Cardiac muscle cell (in vitro differentiated cells and primary cell): Measurements from ENCODE around the gene EPN1. TPM values are rescaled to one million over a fixed set of nuclear protein-coding genes. Genes with fewer than 3 reads are reported as not detected.

Source experiments
- DNase-seq, 2 donors: peaks; one replicate each; pipeline versions ENCODE4 v3.0.0 to v3.0.0-alpha.2; 2010 to 2017; ENCODE audit warnings: low read depth in 1 of 2, low spot score in 1 of 2
- H3K27ac ChIP-seq: fragments of 200-600 bp; sonication (generic); 2 replicates; pipeline ENCODE4 v1.5.1; 2016
- H3K27me3 ChIP-seq: fragments of 200-600 bp; sonication (generic); 2 replicates; pipeline ENCODE4 v1.6.0; 2016; ENCODE audit warnings: control low read depth
- H3K36me3 ChIP-seq: fragments of 200-600 bp; sonication (generic); 2 replicates; pipeline ENCODE4 v1.5.1; 2016; ENCODE audit warnings: control low read depth
- H3K4me1 ChIP-seq: fragments of 200-600 bp; sonication (generic); 2 replicates; pipeline ENCODE4 v1.8.1; 2017; ENCODE audit warnings: low read depth, mild to moderate bottlenecking, mixed run types
- H3K4me3 ChIP-seq: fragments of 200-600 bp; sonication (generic); 2 replicates; pipeline ENCODE4 v1.5.1; 2016; ENCODE audit warnings: mild to moderate bottlenecking
- H3K9me3 ChIP-seq: fragments of 200-600 bp; sonication (generic); 2 replicates; pipeline ENCODE4 v1.5.1; 2017; ENCODE audit warnings: low read depth, mild to moderate bottlenecking, control low read depth
- CTCF ChIP-seq: IDR thresholded peaks from 2 replicates; pipeline ENCODE4 v1.5.1; 2012; ENCODE audit warnings: low read depth, mild to moderate bottlenecking, low read length
- polyA plus RNA-seq: library from polyadenylated mRNA; unstranded; fragments of >200 nt; fragmentation: Nextera tagmentation; extraction: Ambion mirVana; gene quantifications from 2 replicates; pipeline ENCODE4 v1.2.1, GENCODE V29; 2016
- total RNA-seq: library from RNA; depleted of rRNA; stranded (reverse); fragments of >200 nt; gene quantifications from 2 replicates; pipeline ENCODE4 v1.2.3, GENCODE V29; 2016

EPN1 gene
- total and polyA plus RNA-seq, 2 experiments from 2014 or later, result 164 to 173 TPM

GRCh38 chr19:55694241-55694655 lies 19.2 kb downstream of the EPN1 start:
- no peaks in the 10 kb centered on the region for H3K9me3 ChIP-seq
- H3K4me3 ChIP-seq, result no peak overlapping the region
- no peaks in the 10 kb centered on the region for H3K4me1 ChIP-seq
- H3K36me3 ChIP-seq, result peaks cover 12% of the 10 kb centered on the region
- no peaks in the 10 kb centered on the region for H3K27me3 ChIP-seq
- no peak overlapping the region for H3K27ac ChIP-seq
- no peak for DNase-seq
- no peak for TF ChIP-seq CTCF

GRCh38 chr19:55694656-55695491 lies 19.8 kb downstream of the EPN1 start:
- H3K4me3 ChIP-seq, result no peak overlapping the region
- no peaks in the 10 kb centered on the region for H3K27me3 ChIP-seq
- no peaks in the 10 kb centered on the region for H3K9me3 ChIP-seq
- no peaks in the 10 kb centered on the region for H3K4me1 ChIP-seq
- DNase-seq, result no peak
- TF ChIP-seq CTCF, result no peak
- peaks cover 11% of the 10 kb centered on the region for H3K36me3 ChIP-seq
- no peak overlapping the region for H3K27ac ChIP-seq

GRCh38 chr19:55695511-55696290 lies 20.7 kb downstream of the EPN1 start:
- no peaks in the 10 kb centered on the region for H3K9me3 ChIP-seq
- TF ChIP-seq CTCF, result no peak
- H3K36me3 ChIP-seq, result peaks cover 4% of the 10 kb centered on the region
- H3K27me3 ChIP-seq, result no peaks in the 10 kb centered on the region
- H3K27ac ChIP-seq, result no peak overlapping the region
- no peak overlapping the region for H3K4me3 ChIP-seq
- no peak for DNase-seq
- H3K4me1 ChIP-seq, result no peaks in the 10 kb centered on the region

DNA sequence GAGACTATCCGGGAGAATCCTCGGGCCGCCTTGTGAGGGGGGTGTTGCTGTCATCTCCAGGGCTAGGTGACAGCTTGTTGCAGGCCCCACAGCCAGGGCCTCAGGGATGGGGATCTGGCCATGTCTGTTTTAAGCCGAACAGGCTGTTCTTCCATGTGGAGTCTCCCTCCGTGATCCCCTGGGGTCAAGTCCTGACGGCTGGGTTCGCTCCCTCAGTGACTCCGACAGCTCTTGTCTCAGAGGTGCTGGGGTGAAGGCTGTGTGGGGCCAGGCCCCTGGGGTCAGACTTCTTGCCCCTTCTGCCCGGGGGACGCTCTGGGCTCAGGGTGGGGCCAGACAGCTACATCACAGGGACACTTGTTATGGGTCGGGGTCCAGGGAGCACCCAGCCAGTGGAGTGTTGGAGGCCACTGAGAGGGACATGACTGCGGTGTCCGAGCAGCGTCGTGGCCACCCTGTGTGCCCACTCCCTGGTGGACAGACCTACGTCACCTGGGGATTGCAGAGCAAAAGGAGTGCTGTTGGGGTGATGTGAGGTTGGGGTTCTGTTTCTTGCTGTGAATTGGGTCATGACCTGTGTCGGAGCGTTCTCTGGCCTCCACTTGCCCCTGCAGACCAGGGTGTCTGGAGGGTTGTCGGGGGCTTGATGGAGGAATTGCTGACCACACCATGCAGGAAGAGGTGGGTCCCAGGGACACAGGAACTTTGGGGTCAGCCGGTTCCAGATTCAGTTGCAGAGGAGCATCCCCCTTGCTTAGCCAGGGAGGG lies 21.5 kb downstream of the EPN1 start:
- DNase-seq, result no peak
- Histone ChIP-seq H3K27me3 (no peaks in the 10 kb centered on the region), H3K4me1 (no peaks in the 10 kb centered on the region), H3K36me3 (peaks cover 4% of the 10 kb centered on the region), H3K4me3 (no peak overlapping the region), H3K27ac (no peak overlapping the region), H3K9me3 (no peaks in the 10 kb centered on the region)
- TF ChIP-seq CTCF, result no peak

GRCh38 chr19:55697069-55697440 lies 22.0 kb downstream of the EPN1 start:
- Histone ChIP-seq H3K4me3 (no peak overlapping the region), H3K36me3 (peaks cover 4% of the 10 kb centered on the region), H3K27ac (no peak overlapping the region), H3K27me3 (no peaks in the 10 kb centered on the region), H3K9me3 (no peaks in the 10 kb centered on the region), H3K4me1 (no peaks in the 10 kb centered on the region)
- DNase-seq, result no peak
- TF ChIP-seq CTCF, result no peak
